HCT116 (cell line): Measurements from ENCODE around the gene EHF. TPM values are rescaled to one million over a fixed set of nuclear protein-coding genes. Genes with fewer than 3 reads are reported as not detected.

Experiments used
- ATAC-seq: fragments of 200-7000 bp; cut with Tn5 transposase; 2 replicates; pipeline ENCODE4 v1.9.1; 2020; ENCODE audit warnings: mild to moderate bottlenecking, moderate library complexity
- BruUV-seq: library from RNA; stranded (reverse); fragments of 400-500 nt; replicated peaks from 2 replicates; lab custom pipeline; 2021; lab: Mats Ljungman, UMichigan
- CTCF ChIA-PET: fragments of 300-600 bp; sonication (Branson Sonifier 250); formaldehyde crosslinking; loops from one replicate; lab custom pipeline; 2021; ENCODE audit warnings: antibody characterized with exemption; lab: Charles Lee
- POLR2A ChIA-PET: fragments of 300-600, 350-600 bp; sonication (Branson Sonifier 250); formaldehyde crosslinking; loops from one replicate; lab custom pipeline; 2021; ENCODE audit warnings: antibody characterized with exemption; lab: Charles Lee
- RAD21 ChIA-PET, 2 experiments: fragments of 300-600 bp; sonication (Branson Sonifier 250); formaldehyde crosslinking; loops; one replicate each; lab custom pipeline; 2023; ENCODE audit warnings: low total read pairs in 2 of 2; ENCODE audit not compliant: uncharacterized antibody in 2 of 2, unreplicated experiment in 2 of 2, low non-redundant PET in 1 of 2; lab: Charles Lee
- DNase-seq: peaks from one replicate; pipeline ENCODE4 v3.0.0-alpha.2; 2010; ENCODE audit warnings: low read depth, low spot score
- H2AFZ ChIP-seq: fragments of 200-600 bp; shearing (Covaris generic), sonication (generic); 2 replicates; pipeline ENCODE4 v1.6.1; 2017; ENCODE audit warnings: low read depth, mixed run types, mixed read lengths, antibody characterized with exemption, low read length; ENCODE audit not compliant: poor library complexity, severe bottlenecking
- H3K27ac ChIP-seq: 2 replicates; pipeline ENCODE4 v1.5.1; 2012; ENCODE audit warnings: low read depth, low read length
- H3K27me3 ChIP-seq: fragments of 200-600 bp; sonication (generic); 2 replicates; pipeline ENCODE4 v1.6.1; 2016; ENCODE audit warnings: mixed run types, low read length, mixed read lengths; ENCODE audit not compliant: insufficient read depth
- H3K36me3 ChIP-seq, 2 experiments: fragments of 200-500 bp in 1 of 2; fragments of 200-600 bp in 1 of 2; sonication (Bioruptor generic) in 1 of 2; sonication (generic) in 1 of 2; 2 replicates each; pipeline versions ENCODE4 v1.5.1 to v1.6.1; 2014 to 2016; ENCODE audit warnings: low read length in 2 of 2, inconsistent platforms in 1 of 2, mixed read lengths in 1 of 2, mixed run types in 1 of 2; ENCODE audit not compliant: insufficient read depth in 2 of 2, control insufficient read depth in 1 of 2
- H3K4me1 ChIP-seq, 2 experiments: fragments of 200-600 bp in 1 of 2; sonication (generic) in 1 of 2; 2 replicates each; pipeline versions ENCODE4 v1.5.1 to v1.6.1; 2012 to 2017; ENCODE audit warnings: low read length in 2 of 2, inconsistent platforms in 1 of 2, mild to moderate bottlenecking in 1 of 2, mixed read lengths in 1 of 2, mixed run types in 1 of 2, moderate library complexity in 1 of 2; ENCODE audit not compliant: insufficient read depth in 2 of 2, control insufficient read depth in 1 of 2
- H3K4me2 ChIP-seq: fragments of 200-600 bp; sonication (generic); 2 replicates; pipeline ENCODE4 v1.6.1; 2017; ENCODE audit warnings: mixed run types, low read length, mixed read lengths
- H3K4me3 ChIP-seq, 2 experiments: fragments of 200-600 bp in 1 of 2; sonication (generic) in 1 of 2; replicated peaks in 1 of 2; 2 replicates each; pipeline ENCODE4 v1.5.1; 2011 to 2016; ENCODE audit warnings: low read length in 2 of 2, control low read depth in 1 of 2, low read depth in 1 of 2, mild to moderate bottlenecking in 1 of 2, mixed read lengths in 1 of 2, mixed run types in 1 of 2
- H3K79me2 ChIP-seq: fragments of 200-600 bp; sonication (generic); 2 replicates; pipeline ENCODE4 v1.6.1; 2017; ENCODE audit warnings: mild to moderate bottlenecking, mixed run types, low read length, moderate library complexity, mixed read lengths; ENCODE audit not compliant: insufficient read depth
- H3K9ac ChIP-seq: fragments of 200-600 bp; sonication (generic); 2 replicates; pipeline ENCODE4 v1.6.1; 2016; ENCODE audit warnings: low read length, mixed read lengths
- H3K9me2 ChIP-seq: fragments of 200-600 bp; sonication (generic), shearing (Covaris generic); 2 replicates; pipeline ENCODE4 v1.6.1; 2017; ENCODE audit warnings: mixed run types, mild to moderate bottlenecking, moderate library complexity; ENCODE audit not compliant: insufficient read depth
- H3K9me3 ChIP-seq, 2 experiments: fragments of 200-500 bp in 1 of 2; fragments of 200-600 bp in 1 of 2; sonication (Bioruptor generic) in 1 of 2; sonication (generic) in 1 of 2; 2 replicates each; pipeline ENCODE4 v1.6.1; 2014 to 2017; ENCODE audit warnings: low read length in 2 of 2, mixed read lengths in 2 of 2, inconsistent platforms in 1 of 2, low read depth in 1 of 2, mild to moderate bottlenecking in 1 of 2, mixed run types in 1 of 2, moderate library complexity in 1 of 2; ENCODE audit not compliant: control insufficient read depth in 1 of 2, insufficient read depth in 1 of 2
- H4K20me1 ChIP-seq: fragments of 200-600 bp; sonication (generic), shearing (Covaris generic); 2 replicates; pipeline ENCODE4 v1.6.1; 2017; ENCODE audit warnings: mixed run types, mild to moderate bottlenecking, moderate library complexity; ENCODE audit not compliant: insufficient read depth
- CBX3 ChIP-seq: IDR thresholded peaks from 2 replicates; pipeline ENCODE4 v1.6.1; 2012; ENCODE audit warnings: low read depth
- CEBPB ChIP-seq: IDR thresholded peaks from 2 replicates; pipeline ENCODE4 v1.6.1; 2012; ENCODE audit warnings: low read depth
- CTCF ChIP-seq, 3 experiments: fragments of 200-600 bp in 1 of 3; sonication (generic) in 1 of 3; IDR thresholded peaks in 2 of 3; conservative IDR thresholded peaks in 1 of 3; 2 replicates each; pipeline ENCODE4 v1.5.1; 2012 to 2017; ENCODE audit warnings: low read depth in 2 of 3, low read length in 2 of 3, antibody characterized with exemption in 1 of 3, borderline replicate concordance in 1 of 3, control low read depth in 1 of 3, mild to moderate bottlenecking in 1 of 3, mixed read lengths in 1 of 3, mixed run types in 1 of 3, moderate library complexity in 1 of 3; ENCODE audit not compliant: insufficient read depth in 1 of 3
- EGR1 ChIP-seq: IDR thresholded peaks from 2 replicates; pipeline ENCODE4 v1.6.1; 2012; ENCODE audit warnings: low read depth
- ELF1 ChIP-seq: IDR thresholded peaks from 2 replicates; pipeline ENCODE4 v1.6.1; 2012; ENCODE audit warnings: low read depth, borderline replicate concordance
- EZH2 ChIP-seq: fragments of 200-600 bp; sonication (generic); IDR thresholded peaks from 2 replicates; pipeline ENCODE4 v1.6.1; 2017; ENCODE audit warnings: antibody characterized with exemption, mixed run types
- EZH2phosphoT487 ChIP-seq: fragments of 200-600 bp; IDR thresholded peaks from 2 replicates; pipeline ENCODE4 v1.6.1; 2018; ENCODE audit warnings: antibody characterized with exemption, borderline replicate concordance
- FOSL1 ChIP-seq: IDR thresholded peaks from 2 replicates; pipeline ENCODE4 v1.6.1; 2012; ENCODE audit warnings: low read depth
- POLR2A ChIP-seq: IDR thresholded peaks from 2 replicates; pipeline ENCODE4 v1.7.0; 2011; ENCODE audit warnings: borderline replicate concordance; ENCODE audit not compliant: insufficient read depth, insufficient read length; ENCODE audit errors: extremely low read depth
- POLR2AphosphoS5 ChIP-seq: IDR thresholded peaks from 2 replicates; pipeline ENCODE4 v1.6.1; 2011; ENCODE audit warnings: mild to moderate bottlenecking, low read depth, low read length, moderate library complexity
- RAD21 ChIP-seq: IDR thresholded peaks from 2 replicates; pipeline ENCODE4 v1.6.1; 2012; ENCODE audit warnings: low read depth, mild to moderate bottlenecking
- SIN3A ChIP-seq: IDR thresholded peaks from 2 replicates; pipeline ENCODE4 v1.6.1; 2012; ENCODE audit warnings: low read depth
- SP1 ChIP-seq: IDR thresholded peaks from 2 replicates; pipeline ENCODE4 v1.6.1; 2012; ENCODE audit warnings: low read depth
- SRF ChIP-seq: IDR thresholded peaks from 2 replicates; pipeline ENCODE4 v1.6.1; 2012; ENCODE audit warnings: low read depth
- TCF7L2 ChIP-seq: IDR thresholded peaks from 2 replicates; pipeline ENCODE4 v1.7.0; 2011; ENCODE audit warnings: borderline replicate concordance, inconsistent platforms; ENCODE audit not compliant: insufficient read depth, insufficient read length; ENCODE audit errors: extremely low read depth
- YY1 ChIP-seq: IDR thresholded peaks from 2 replicates; pipeline ENCODE4 v1.6.1; 2011; ENCODE audit warnings: low read length, low read depth, moderate library complexity, mild to moderate bottlenecking; ENCODE audit not compliant: insufficient replicate concordance; ENCODE audit errors: extremely low read depth
- ZBTB33 ChIP-seq: IDR thresholded peaks from 2 replicates; pipeline ENCODE4 v1.6.1; 2011; ENCODE audit warnings: mild to moderate bottlenecking, low read length, moderate library complexity; ENCODE audit not compliant: insufficient replicate concordance; ENCODE audit errors: extremely low read depth
- ZFX ChIP-seq: fragments of 450-650 bp; IDR thresholded peaks from 2 replicates; pipeline ENCODE4 v1.6.1; 2017
- ZNF274 ChIP-seq: fragments of 200-500 bp; sonication (Bioruptor generic); IDR thresholded peaks from 2 replicates; pipeline ENCODE4 v1.6.1; 2014; ENCODE audit warnings: mild to moderate bottlenecking, low read depth, low read length, inconsistent platforms
- intact Hi-C: fragments of 100-400 bp; cut with micrococcal nuclease; formaldehyde crosslinking; loops from 2 replicates; pipeline ENCODE4 v1.10.0; 2022
- total RNA-seq: library from RNA; stranded (reverse); gene quantifications from one replicate; pipeline ENCODE4 v1.2.1, GENCODE V29; 2021; ENCODE audit not compliant: unreplicated experiment
- TF ChIP-seq, protein P1 (sequence below): IDR thresholded peaks from 2 replicates; pipeline ENCODE4 v1.6.1; 2012
- TF ChIP-seq, protein P2 (sequence below): IDR thresholded peaks from 2 replicates; pipeline ENCODE4 v1.6.1; 2012

EHF gene
- total RNA-seq, 1 experiment from 2014 or later: 51.5 TPM

GRCh38 chr11:34653851-34654482 is 33.1 kb downstream of the EHF start:
- ChIA-PET POLR2A (interaction anchor here (0.8 to 2.8 kb wide), 11 partner anchors 10 to 68 kb away, joined by 3 to 12 read pairs (median 3); partner anchors contain the start of gene EHF), RAD21 (interaction anchor here (0.5 to 2.8 kb wide), 6 partner anchors 17 to 244 kb away, joined by 3 to 10 read pairs (median 4); no protein-coding TSS in a partner anchor), CTCF (interaction anchor here (0.8 to 2.2 kb wide), 5 partner anchors 8 to 67 kb away, joined by 3 to 10 read pairs (median 3); no protein-coding TSS in a partner anchor)
- peak overlapping the region; percentile 50 for H3K27ac ChIP-seq
- no peaks in the 10 kb centered on the region for H3K79me2 ChIP-seq
- DNase-seq (peak; percentile 93), ATAC-seq (peak; percentile 92)
- no peaks in the 10 kb centered on the region for H3K9me3 ChIP-seq
- H3K9me2 ChIP-seq: no peaks in the 10 kb centered on the region
- H3K36me3 ChIP-seq: peaks cover 0 to 29% of the 10 kb centered on the region in 2 experiments; a peak in 1 of 4 replicates
- peak overlapping the region; percentile 57 for H3K9ac ChIP-seq
- H2AFZ ChIP-seq: no peak overlapping the region
- no TSS peak for BruUV-seq
- H4K20me1 ChIP-seq: no peaks in the 10 kb centered on the region
- H3K4me1 ChIP-seq: peaks cover 35 to 75% of the 10 kb centered on the region in 2 experiments
- intact Hi-C loops: loop anchor here (2.0 to 10.0 kb wide), 3 partner anchors 27 to 241 kb away; no protein-coding TSS in a partner anchor
- H3K4me3 ChIP-seq: peak overlapping the region in 1 of 2 experiments; percentile 12; a peak in 1 of 4 replicates
- H3K4me2 ChIP-seq: peak overlapping the region; percentile 60
- no peaks in the 10 kb centered on the region for H3K27me3 ChIP-seq
- TF ChIP-seq CTCF (IDR thresholded peaks at IDR 0.05 in 2 of 3, conservative IDR thresholded peaks at IDR 0.05 in 1 of 3; ENCODE audit: borderline replicate concordance in 1 of 3, insufficient read depth in 1 of 3, low read depth in 2 of 3, low read length in 2 of 3) (peak in 1 of 3 experiments; percentile 8; a peak in 2 of 6 replicates), FOSL1 (peak; percentile 82), SP1 (peak; percentile 83), ZBTB33 (no peak), SRF (peak; percentile 13; the same call in 1 of the 2 replicates), ELF1 (no peak), CBX3 (peak; percentile 82), TCF7L2 (peak; percentile 33), SIN3A (peak; percentile 66; the same call in 1 of the 2 replicates), POLR2AphosphoS5 (peak; percentile 51; the same call in 1 of the 2 replicates), EZH2phosphoT487 (no peak), YY1 (no peak), EZH2 (no peak), POLR2A (no peak), ZFX (no peak), EGR1 (no peak), CEBPB (peak; percentile 95), ZNF274 (no peak), RAD21 (peak; percentile 75)
- TF ChIP-seq, protein P1, sequence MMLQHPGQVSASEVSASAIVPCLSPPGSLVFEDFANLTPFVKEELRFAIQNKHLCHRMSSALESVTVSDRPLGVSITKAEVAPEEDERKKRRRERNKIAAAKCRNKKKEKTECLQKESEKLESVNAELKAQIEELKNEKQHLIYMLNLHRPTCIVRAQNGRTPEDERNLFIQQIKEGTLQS: peak; percentile 24; the same call in 1 of the 2 replicates
- TF ChIP-seq, protein P2, sequence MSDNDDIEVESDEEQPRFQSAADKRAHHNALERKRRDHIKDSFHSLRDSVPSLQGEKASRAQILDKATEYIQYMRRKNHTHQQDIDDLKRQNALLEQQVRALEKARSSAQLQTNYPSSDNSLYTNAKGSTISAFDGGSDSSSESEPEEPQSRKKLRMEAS: peak; percentile 86
